Tibial nerve (tissue), 4 donors: ENCODE data around the gene KCNJ6.

ENCODE experiments used
- CTCF ChIP-seq, 5 experiments: fragments of 200-600 bp in 3 of 5; fragments of 450-650 bp in 2 of 5; sonication (generic) in 3 of 5; IDR thresholded peaks; one replicate each; pipeline ENCODE4 v1.5.1; 2016 to 2019; ENCODE audit warnings: antibody characterized with exemption in 5 of 5, mild to moderate bottlenecking in 3 of 5, moderate library complexity in 2 of 5
- EP300 ChIP-seq, 2 donors: sonication (generic); formaldehyde crosslinking; IDR thresholded peaks; one replicate each; pipeline ENCODE4 v1.6.1; 2017; ENCODE audit warnings: antibody characterized with exemption in 2 of 2, mild to moderate bottlenecking in 1 of 2
- POLR2A ChIP-seq, 2 donors: fragments of 450-650 bp; IDR thresholded peaks; one replicate each; pipeline ENCODE4 v1.6.1; 2017; ENCODE audit warnings: antibody characterized with exemption in 2 of 2, mild to moderate bottlenecking in 2 of 2, moderate library complexity in 2 of 2

GRCh38 chr21:37905291-37905690, 11.0 kb downstream of the KCNJ6 start:
- TF ChIP-seq CTCF (IDR thresholded peaks at IDR 0.05) (no peak), POLR2A (IDR thresholded peaks at IDR 0.05) (no peak), EP300 (IDR thresholded peaks at IDR 0.05) (no peak)
